ENCODE measurements around the gene MAJIN. TPM values are rescaled to one million over a fixed set of nuclear protein-coding genes. Genes with fewer than 3 reads are reported as not detected.
"Not testable (repeated sequence)": the region's sequence is repeated elsewhere in the genome, so short reads cannot be mapped to it uniquely, and the experiment has no call there.

Gene MAJIN, protein sequence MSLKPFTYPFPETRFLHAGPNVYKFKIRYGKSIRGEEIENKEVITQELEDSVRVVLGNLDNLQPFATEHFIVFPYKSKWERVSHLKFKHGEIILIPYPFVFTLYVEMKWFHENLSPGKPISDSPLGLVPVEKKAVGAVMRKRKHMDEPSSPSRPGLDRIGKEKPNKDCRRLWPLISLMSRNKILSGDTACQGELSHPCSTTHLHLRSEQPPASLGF
- not detected in 2 replicates for total RNA-seq (2014; rRNA removed; shearing (Covaris generic))

- DNase-seq (ENCODE audit: low spot score): no peak
These were observed at the start of gene MAJIN for GRCh38 chr11:64971421-64972233. TSS of gene MAJIN (minus strand) at chr11:64972108. CDS start at chr11:64959405, 12,703 bp downstream.

- no peak for DNase-seq (ENCODE audit: low spot score)
These were observed 49.6 kb upstream of the MAJIN start for GRCh38 chr11:65021509-65021908.

DNA sequence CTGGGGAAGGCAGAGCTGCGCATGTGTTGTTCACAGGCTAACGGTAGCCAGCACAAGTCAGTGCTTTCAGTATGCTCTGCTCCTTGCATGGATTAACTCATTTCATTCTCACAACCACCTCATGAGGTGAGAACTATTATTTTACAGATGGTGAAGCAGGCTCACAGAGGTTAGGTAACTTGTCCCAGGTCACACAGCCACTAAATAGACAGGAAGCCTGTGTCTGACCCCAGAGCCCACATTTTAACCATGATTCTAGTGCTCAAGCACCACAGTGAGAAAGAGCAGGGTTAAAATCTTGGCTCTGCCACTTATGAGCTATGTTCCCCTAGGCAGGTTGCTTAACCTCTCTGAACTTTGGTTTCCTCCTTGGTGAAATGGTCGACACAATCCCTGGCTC is 49.1 kb upstream of the MAJIN start:
- no peak for DNase-seq (ENCODE audit: low spot score)

GRCh38 chr11:65019824-65020223 is 47.9 kb upstream of the MAJIN start:
- no peak for DNase-seq (ENCODE audit: low spot score)

DNA sequence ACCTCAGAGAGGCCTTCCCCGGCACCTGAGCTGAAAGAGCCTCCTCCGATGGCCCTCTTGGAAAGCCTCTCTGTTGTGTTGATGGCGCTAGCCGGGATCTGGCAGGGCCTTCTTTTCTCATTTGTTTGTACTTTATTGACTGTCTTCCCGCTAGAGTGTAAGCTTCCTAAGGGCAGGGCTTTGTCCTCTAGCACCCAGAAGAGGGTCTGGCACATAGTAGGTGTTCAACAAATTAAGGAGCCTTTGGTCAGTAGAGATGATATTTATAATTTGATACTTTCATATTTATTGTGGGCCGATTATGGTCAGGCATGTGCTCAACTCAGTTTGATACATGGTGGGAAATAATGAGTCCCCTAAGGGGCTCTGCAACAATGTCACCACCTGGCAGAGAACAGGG is 46.0 kb upstream of the MAJIN start:
- no peak for DNase-seq (ENCODE audit: low spot score)

DNA sequence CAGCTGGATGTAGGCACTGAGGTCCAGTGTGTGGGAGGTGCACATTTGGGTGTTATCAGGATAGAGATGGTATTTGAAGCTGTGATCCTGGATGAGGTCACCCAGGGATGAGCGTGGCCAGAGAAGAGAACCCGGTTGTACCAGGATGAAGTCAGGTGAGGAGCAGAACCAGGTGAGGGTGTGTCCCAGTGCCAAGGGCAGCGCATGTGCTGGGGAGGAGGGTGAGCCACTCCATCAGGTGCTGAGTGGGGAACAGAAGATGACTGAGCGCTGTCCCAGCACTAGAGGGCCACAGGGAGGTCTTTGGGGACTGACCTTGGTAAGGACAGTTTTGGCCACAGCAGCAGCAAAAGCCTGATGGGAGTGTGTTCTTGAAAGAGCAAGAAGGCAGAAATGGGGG is 44.8 kb upstream of the MAJIN start:
- DNase-seq (ENCODE audit: low spot score): no peak

DNA sequence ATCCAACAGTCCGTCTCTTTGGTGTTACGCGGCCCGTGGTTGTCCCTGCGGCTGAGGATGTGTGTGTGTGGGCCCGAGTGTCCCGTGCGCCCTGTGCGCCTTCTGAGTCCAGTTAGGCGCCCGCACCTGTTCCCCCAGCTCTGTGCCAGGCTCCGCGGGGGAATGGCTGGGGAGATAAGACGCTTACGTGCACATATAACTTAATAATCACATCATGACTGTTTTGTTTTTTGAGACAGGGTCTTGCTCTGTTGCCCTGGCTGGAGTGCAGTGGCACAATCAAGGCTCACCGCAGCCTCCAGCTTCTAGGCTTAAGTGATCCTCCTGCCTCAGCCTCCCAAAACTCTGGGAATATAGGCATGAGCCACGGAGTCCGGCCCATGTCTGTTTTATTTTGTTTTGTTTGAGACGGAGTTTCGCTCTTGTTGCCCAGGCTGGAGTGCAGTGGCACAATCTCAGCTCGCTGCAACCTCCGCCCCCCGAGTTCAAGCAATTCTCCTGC is 42.9 kb upstream of the MAJIN start:
- DNase-seq (ENCODE audit: low spot score): no peak

- peak; percentile 89 for DNase-seq (ENCODE audit: low spot score)
These were observed 42.2 kb upstream of the MAJIN start, which contains the start of gene ARL2 for GRCh38 chr11:65013888-65014725. TSS of gene ARL2 (plus strand) at chr11:65014160. CDS start at chr11:65014208, 48 bp downstream.

DNA sequence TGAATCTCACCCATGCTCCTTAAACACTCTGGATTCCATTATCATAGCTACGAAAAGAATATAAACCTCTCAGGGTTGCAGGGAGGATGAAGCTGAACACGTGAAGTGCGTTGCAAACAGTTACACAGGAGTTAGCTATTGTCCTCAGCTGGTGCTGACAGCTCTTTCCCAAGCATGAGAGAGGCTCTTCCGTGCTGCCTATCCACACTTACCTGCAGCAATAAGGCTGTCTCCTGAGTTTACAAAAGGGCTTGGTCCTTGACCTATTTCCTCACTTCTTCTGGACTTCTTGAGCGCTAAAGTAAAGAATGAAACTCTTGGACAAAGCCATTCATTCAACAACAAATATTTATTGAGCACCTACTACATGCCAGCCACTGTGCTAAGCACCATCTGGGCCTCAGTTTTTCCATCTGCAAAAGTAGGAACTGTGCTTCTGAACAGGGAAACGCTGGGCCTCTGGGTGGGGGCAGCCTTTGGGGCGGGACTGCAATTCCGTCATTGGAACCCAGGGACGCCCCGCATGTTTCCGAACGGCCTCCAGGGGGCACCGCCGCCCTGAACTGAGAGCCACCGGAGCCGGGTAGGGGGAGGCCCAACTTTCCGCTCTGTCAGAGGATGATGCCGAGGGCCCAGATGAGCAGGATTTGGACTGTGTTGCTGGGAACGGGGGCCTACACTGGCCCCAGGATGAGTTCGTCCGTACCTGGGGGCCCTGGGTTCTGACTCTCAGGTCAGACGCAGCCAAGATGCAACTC is 41.4 kb upstream of the MAJIN start:
- DNase-seq (ENCODE audit: low spot score): peak; percentile 79

- DNase-seq (ENCODE audit: low spot score): no peak
These were observed 37.0 kb upstream of the MAJIN start for GRCh38 chr11:65008873-65009272.

- DNase-seq (ENCODE audit: low spot score): no peak
These were observed 36.1 kb upstream of the MAJIN start for GRCh38 chr11:65008016-65008415.

DNA sequence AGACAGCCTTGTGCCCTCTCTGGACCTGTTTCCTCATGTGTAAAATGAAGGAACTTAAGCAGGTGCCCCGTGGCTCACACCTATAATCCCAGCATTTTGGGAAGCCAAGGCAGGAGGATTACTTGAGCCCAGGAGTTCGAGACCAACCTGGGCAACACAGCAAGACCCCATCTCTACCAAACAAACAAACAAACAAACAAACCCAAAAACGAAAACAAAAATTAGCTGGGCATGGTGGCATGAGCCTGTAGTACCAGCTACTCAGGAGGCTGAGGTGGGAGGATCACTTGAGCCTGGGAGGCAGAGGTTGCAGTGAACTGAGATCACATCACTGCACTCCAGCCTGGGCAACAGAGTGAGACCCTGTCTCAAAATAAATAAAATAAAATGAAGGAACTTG is 32.1 kb upstream of the MAJIN start:
- DNase-seq (ENCODE audit: low spot score): not testable (repeated sequence)

DNA sequence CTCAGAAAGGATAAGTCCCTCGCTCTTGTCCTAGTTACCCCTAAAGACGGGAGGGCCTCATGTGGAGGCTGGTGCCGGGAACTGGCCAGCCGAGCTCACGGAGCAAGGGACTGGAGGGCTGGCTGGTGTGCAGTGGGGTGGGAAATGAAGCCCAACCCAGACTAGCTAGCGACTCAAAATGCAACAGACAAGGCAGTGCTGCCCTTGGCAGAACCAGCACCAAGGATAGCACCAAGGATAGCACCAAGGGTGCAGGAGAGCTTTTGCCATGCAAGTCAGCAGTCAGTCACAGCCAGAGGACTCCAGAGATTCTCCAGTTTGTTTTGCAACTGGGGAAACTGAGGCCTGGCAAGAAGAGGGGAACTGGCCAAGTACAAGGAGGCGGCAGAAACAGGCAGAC is 31.4 kb upstream of the MAJIN start:
- DNase-seq (ENCODE audit: low spot score): no peak

- no peak for DNase-seq (ENCODE audit: low spot score)
These were observed 30.8 kb upstream of the MAJIN start for GRCh38 chr11:65002706-65003105.

DNA sequence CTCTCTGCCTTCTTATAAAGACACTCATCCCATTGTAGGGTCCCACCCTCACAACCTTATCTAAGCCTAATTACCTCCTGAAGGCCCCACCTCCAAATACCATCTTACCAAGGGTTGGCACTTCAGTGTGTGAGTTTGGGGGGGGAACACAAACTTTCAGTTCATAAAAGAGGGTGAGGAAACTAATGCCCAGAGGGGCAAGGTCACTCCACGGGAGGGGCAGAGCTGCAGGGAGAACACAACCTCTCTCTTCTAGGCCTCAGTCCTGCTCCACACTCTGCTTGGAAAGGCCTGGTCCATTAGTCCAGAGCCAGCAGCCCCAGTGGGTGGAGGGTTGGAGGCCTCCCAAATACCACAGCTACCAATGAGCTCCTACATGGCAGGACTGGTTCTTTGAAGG is 27.6 kb upstream of the MAJIN start:
- DNase-seq (ENCODE audit: low spot score): no peak

DNA sequence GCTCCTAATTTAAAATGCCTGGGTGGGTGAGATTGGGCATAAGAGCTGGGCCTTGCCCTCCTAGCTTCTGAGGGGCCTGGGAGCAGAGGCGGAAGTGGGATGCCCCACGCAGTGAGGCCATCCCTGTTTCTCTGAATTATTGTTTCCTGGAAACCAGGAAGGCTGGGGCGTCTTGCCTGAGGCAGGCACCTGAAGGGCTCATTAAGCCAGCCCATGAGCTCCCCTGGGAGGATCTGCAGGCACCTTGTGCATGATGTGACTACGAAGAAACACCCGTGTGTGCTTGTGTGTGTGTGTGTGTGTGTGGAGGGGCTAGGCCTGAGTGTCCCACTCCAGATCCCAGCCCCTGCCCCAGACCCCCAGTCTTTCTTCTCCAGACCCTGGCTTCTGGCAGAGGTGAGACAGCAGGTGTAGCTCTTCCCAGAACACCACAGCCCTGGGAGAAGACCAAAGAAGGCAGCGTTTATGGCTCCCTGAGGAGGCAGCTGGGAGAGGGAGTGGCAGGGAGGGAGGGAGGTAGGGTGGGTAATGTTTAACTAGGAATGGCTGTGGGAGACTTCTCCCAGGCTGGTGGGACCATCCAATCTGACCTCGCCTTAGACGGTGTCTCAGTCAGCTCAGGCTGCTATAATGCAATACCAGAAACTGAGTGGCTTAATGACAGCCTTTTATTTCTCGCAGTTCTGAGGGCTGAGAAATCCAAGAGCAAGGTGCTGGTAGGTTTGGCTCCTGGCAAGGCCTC is 27.0 kb upstream of the MAJIN start:
- DNase-seq (ENCODE audit: low spot score): no peak

- DNase-seq (ENCODE audit: low spot score): no peak
These were observed 26.2 kb upstream of the MAJIN start for GRCh38 chr11:64998141-64998540.

- DNase-seq (ENCODE audit: low spot score): peak; percentile 91
These were observed 24.9 kb upstream of the MAJIN start, which contains the start of gene BATF2 for GRCh38 chr11:64996710-64997380. TSS of gene BATF2 (minus strand) at chr11:64996971. CDS start at chr11:64996914, 57 bp downstream.

- no peak for DNase-seq (ENCODE audit: low spot score)
These were observed 24.4 kb upstream of the MAJIN start for GRCh38 chr11:64996327-64996709.

GRCh38 chr11:64994318-64994717 is 22.4 kb upstream of the MAJIN start:
- no peak for DNase-seq (ENCODE audit: low spot score)

Measured in H4 (cell line).